B cell (primary cell): ENCODE results near the gene GMEB2. TPM values are rescaled to one million over a fixed set of nuclear protein-coding genes. Genes with fewer than 3 reads are reported as not detected.

ENCODE experiments used
- ATAC-seq: fragments of 200-7000 bp; cut with Tn5 transposase; one replicate; pipeline ENCODE4 v1.10.0; 2021; ENCODE audit warnings: low read depth, mild to moderate bottlenecking, moderate number of reproducible peaks, moderate library complexity
- CTCF ChIA-PET: fragments of 350-600 bp; sonication (Branson Sonifier 250); formaldehyde crosslinking; loops from one replicate; lab custom pipeline; 2021; ENCODE audit warnings: antibody characterized with exemption, inconsistent platforms; lab: Charles Lee
- POLR2A ChIA-PET: fragments of 350-600 bp; sonication (Branson Sonifier 250); formaldehyde crosslinking; loops from one replicate; lab custom pipeline; 2021; ENCODE audit warnings: antibody characterized with exemption; lab: Charles Lee
- DNase-seq: peaks from one replicate; pipeline ENCODE4 v3.0.0; 2013
- H2AFZ ChIP-seq: 2 replicates; pipeline ENCODE4 v1.6.1; 2012; ENCODE audit warnings: mild to moderate bottlenecking, low read depth, low read length; ENCODE audit not compliant: insufficient read depth, poor library complexity, severe bottlenecking
- H3K27ac ChIP-seq, 2 donors: 1 replicate in 1 of 2; 2 replicates in 1 of 2; pipeline ENCODE4 v1.5.1; 2012 to 2013; ENCODE audit warnings: low read length in 2 of 2, mild to moderate bottlenecking in 2 of 2, moderate library complexity in 1 of 2
- H3K27me3 ChIP-seq, 4 experiments: fragments of 200-600 bp in 1 of 4; sonication (generic) in 1 of 4; replicated peaks in 1 of 4; 1 replicate in 2 of 4; 2 replicates in 2 of 4; pipeline versions ENCODE4 v1.6.1 to v1.7.0; 2013 to 2016; ENCODE audit warnings: low read length in 3 of 4, mild to moderate bottlenecking in 2 of 4, mixed read lengths in 1 of 4, moderate library complexity in 1 of 4; ENCODE audit not compliant: insufficient read depth in 4 of 4, control insufficient read depth in 3 of 4; ENCODE audit errors: control extremely low read depth in 1 of 4
- H3K36me3 ChIP-seq, 2 experiments: replicated peaks in 1 of 2; 1 replicate in 1 of 2; 2 replicates in 1 of 2; pipeline versions ENCODE4 v1.6.1 to v1.7.1; 2013; ENCODE audit warnings: low read length in 1 of 2; ENCODE audit not compliant: insufficient read depth in 2 of 2, control insufficient read depth in 1 of 2; ENCODE audit errors: control extremely low read depth in 1 of 2, extremely low read depth in 1 of 2
- H3K4me1 ChIP-seq, 2 donors: fragments of 200-600 bp in 1 of 2; sonication (generic) in 1 of 2; 1 replicate in 1 of 2; 2 replicates in 1 of 2; pipeline versions ENCODE4 v1.5.1 to v1.6.1; 2013 to 2017; ENCODE audit warnings: low read length in 2 of 2; ENCODE audit not compliant: control insufficient read depth in 2 of 2, insufficient read depth in 2 of 2
- H3K4me2 ChIP-seq: replicated peaks from 2 replicates; pipeline ENCODE3; 2012; ENCODE audit warnings: mild to moderate bottlenecking, low read depth, low read length; ENCODE audit not compliant: poor library complexity, severe bottlenecking
- H3K4me3 ChIP-seq, 5 experiments: fragments of 200-600 bp in 1 of 5; sonication (generic) in 1 of 5; 1 replicate in 3 of 5; 2 replicates in 2 of 5; pipeline versions ENCODE4 v1.5.1 to v1.7.0; 2011 to 2016; ENCODE audit warnings: low read length in 4 of 5, mild to moderate bottlenecking in 4 of 5, low read depth in 2 of 5, control low read depth in 1 of 5, moderate library complexity in 1 of 5; ENCODE audit not compliant: insufficient read depth in 1 of 5; ENCODE audit errors: control extremely low read depth in 1 of 5, extremely low read depth in 1 of 5
- H3K79me2 ChIP-seq: fragments of 200-600 bp; sonication (generic); one replicate; pipeline ENCODE4 v1.6.0; 2016; ENCODE audit warnings: low read length; ENCODE audit not compliant: control insufficient read depth, insufficient read depth
- H3K9ac ChIP-seq: fragments of 200-600 bp; sonication (generic); 2 replicates; pipeline ENCODE4 v1.6.1; 2017; ENCODE audit warnings: mild to moderate bottlenecking, low read length, moderate library complexity
- H3K9me3 ChIP-seq, 3 donors: one replicate each; pipeline versions ENCODE4 v1.6.1 to v1.7.1; 2013; ENCODE audit warnings: low read length in 2 of 3; ENCODE audit not compliant: control insufficient read depth in 2 of 3, insufficient read depth in 1 of 3; ENCODE audit errors: control extremely low read depth in 1 of 3
- H4K20me1 ChIP-seq: 2 replicates; pipeline ENCODE4 v1.6.0; 2012; ENCODE audit warnings: mild to moderate bottlenecking, low read length; ENCODE audit not compliant: insufficient read depth, control insufficient read depth, poor library complexity, severe bottlenecking
- H3K27ac Mint-ChIP-seq: one replicate; pipeline ENCODE4 v1.8.0; 2021; ENCODE audit warnings: mixed read lengths
- H3K27me3 Mint-ChIP-seq: one replicate; pipeline ENCODE4 v1.8.0; 2021; ENCODE audit warnings: mixed read lengths
- H3K4me1 Mint-ChIP-seq: one replicate; pipeline ENCODE4 v1.8.0; 2021; ENCODE audit warnings: mixed read lengths
- H3K4me3 Mint-ChIP-seq: one replicate; pipeline ENCODE4 v1.8.0; 2021; ENCODE audit warnings: mixed read lengths
- H3K9me3 Mint-ChIP-seq: one replicate; pipeline ENCODE4 v1.8.0; 2022; ENCODE audit warnings: mixed read lengths; ENCODE audit not compliant: insufficient read depth
- CTCF ChIP-seq: fragments of 200-600 bp; IDR thresholded peaks from one replicate; pipeline ENCODE4 v1.8.0; 2022; ENCODE audit warnings: antibody characterized with exemption, mild to moderate bottlenecking
- EZH2 ChIP-seq: IDR thresholded peaks from 2 replicates; pipeline ENCODE4 v1.6.1; 2012; ENCODE audit warnings: borderline replicate concordance, low read depth, mild to moderate bottlenecking, moderate library complexity, low read length; ENCODE audit not compliant: insufficient read depth, poor library complexity, severe bottlenecking
- WGBS: methylation state at CpG from one replicate; pipeline ENCODE4 v1.1.5; 2013; ENCODE audit warnings: missing lambda C conversion rate; ENCODE audit not compliant: insufficient coverage; 5-methylcytosine and 5-hydroxymethylcytosine counted together
- intact Hi-C: fragments of 100-400 bp; cut with micrococcal nuclease; formaldehyde crosslinking; loops from one replicate; pipeline ENCODE4 v1.10.0; 2022
- polyA plus RNA-seq: library from polyadenylated mRNA; depleted of rRNA; stranded (reverse); fragments of >200 nt; gene quantifications from 2 replicates; pipeline ENCODE4 v1.2.3, GENCODE V29; 2012
- total RNA-seq, 2 donors: library from RNA; stranded (reverse); fragments of 120-200 nt in 1 of 2; gene quantifications; 1 replicate in 1 of 2; 2 replicates in 1 of 2; pipeline versions ENCODE4 v1.2.3 to v1.2.4, GENCODE V29; 2013 to 2022

The GMEB2 gene
- total and polyA plus RNA-seq, 2 donors (not counting 1 experiment from before 2014, with no cell fraction given) = 17.7 to 24.5 TPM

DNA sequence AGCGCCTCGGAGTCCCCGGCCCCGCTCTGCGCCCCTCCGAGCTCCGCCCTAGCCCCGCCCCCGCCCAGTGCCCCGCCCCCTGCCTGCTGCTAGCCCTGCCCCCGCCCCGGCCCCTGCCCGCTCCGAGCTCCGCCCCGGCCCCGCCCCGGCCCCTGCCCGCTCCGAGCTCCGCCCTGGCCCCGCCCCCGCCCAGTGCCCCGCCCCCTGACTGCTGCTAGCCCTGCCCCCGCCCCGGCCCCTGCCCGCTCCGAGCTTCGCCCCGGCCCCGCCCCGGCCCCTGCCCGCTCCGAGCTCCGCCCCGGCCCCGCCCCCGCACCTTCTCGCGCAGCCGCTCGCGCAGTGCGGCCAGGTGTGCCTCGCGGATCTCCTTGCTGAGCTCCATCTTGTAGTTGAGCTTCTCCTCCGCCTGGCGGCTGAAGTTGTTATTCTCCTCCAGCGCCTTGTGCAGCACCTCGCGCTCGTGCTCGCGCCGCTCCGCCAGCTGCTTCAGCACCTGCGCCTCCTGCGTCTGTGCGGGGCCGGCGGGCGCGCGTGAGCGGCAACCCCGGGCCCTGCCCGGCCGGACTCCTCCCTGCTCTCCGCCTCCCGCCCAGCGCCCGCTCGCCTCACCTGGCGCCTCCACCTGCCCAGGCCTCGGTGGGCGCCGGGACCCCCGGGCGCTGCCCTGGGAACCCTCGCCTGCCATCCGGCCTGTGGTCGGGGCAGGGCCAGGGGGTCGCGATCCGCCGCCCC is 15.1 kb upstream of the GMEB2 start:
- H3K27me3 Mint-ChIP-seq = peaks cover 4% of the 10 kb centered on the region
- Histone ChIP-seq H3K4me1 (peaks cover 23 to 41% of the 10 kb centered on the region in 2 donors), H3K27ac (peak overlapping the region; percentile 91), H3K4me2 (peak overlapping the region; percentile 92), H3K4me3 (peak overlapping the region in 4 of 5 experiments; percentile 84 to 97 (median 90)), H3K9me3 (peaks cover 0 to 3% (median 0%) of the 10 kb centered on the region in 3 donors), H3K36me3 (no peaks in the 10 kb centered on the region), H2AFZ (peak overlapping the region; percentile 68), H3K27me3 (no peaks in the 10 kb centered on the region), H3K79me2 (peaks cover 17% of the 10 kb centered on the region), H3K9ac (peak overlapping the region; percentile 98), H4K20me1 (no peaks in the 10 kb centered on the region)
- ATAC-seq (peak; percentile 72), DNase-seq (peak; percentile 96)
- H3K27ac Mint-ChIP-seq = peak overlapping the region; percentile 97
- peaks cover 28% of the 10 kb centered on the region for H3K4me1 Mint-ChIP-seq
- TF ChIP-seq EZH2 (no peak), CTCF (peak; percentile 67)
- H3K4me3 Mint-ChIP-seq = peak overlapping the region; percentile 82
- ChIA-PET CTCF (interaction anchor here (0.7 to 2.1 kb wide), 25 partner anchors 10 to 334 kb away, joined by 3 to 30 read pairs (median 5); partner anchors contain the start of genes ARFRP1, GMEB2, PTK6 and RTEL1), POLR2A (interaction anchor here (0.5 to 4.0 kb wide), 19 partner anchors 11 to 458 kb away, joined by 3 to 92 read pairs (median 5); partner anchors contain the start of genes GMEB2, HELZ2, PPDPF and RTEL1)
- peaks cover 2% of the 10 kb centered on the region for H3K9me3 Mint-ChIP-seq
- intact Hi-C loops = loop anchor here (1.0 to 5.0 kb wide), 4 partner anchors 16 to 222 kb away; partner anchors contain the start of gene RTEL1
- WGBS = 1% methylated on average over 73 of the region's 86 CpGs
